HG03196 (cell line): ENCODE measurements around the gene DPF3.

Experiments
- ATAC-seq: cut with Tn5 transposase; IDR thresholded peaks from one replicate; pipeline ENCODE4 v1.9.1; 2021; ENCODE audit not compliant: unreplicated experiment

The DPF3 gene

GRCh38 chr14:72688990-72689671, 204.8 kb downstream of the DPF3 start:
- no peak for ATAC-seq

- no peak for ATAC-seq
Measured at GRCh38 chr14:72686832-72687231, 207.1 kb downstream of the DPF3 start.

DNA sequence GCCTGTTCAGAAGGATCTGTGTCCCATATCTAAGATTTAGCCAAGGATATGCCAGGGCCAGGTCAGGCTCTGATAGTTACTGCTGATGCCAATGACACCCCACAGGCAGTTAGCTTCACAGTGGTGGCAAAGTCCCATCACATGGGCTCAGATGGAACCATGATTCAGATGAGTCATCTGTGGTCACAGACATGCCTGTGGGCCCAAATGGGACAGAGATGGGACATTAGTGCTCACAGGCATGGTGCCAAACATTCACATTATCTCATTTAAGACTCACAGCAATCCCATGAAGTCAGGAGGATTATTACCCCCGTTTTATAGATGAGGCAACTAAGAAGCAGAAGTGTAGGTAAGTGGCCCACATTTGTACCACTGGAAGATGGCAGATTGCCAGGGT, 207.8 kb downstream of the DPF3 start:
- ATAC-seq = no peak

DNA sequence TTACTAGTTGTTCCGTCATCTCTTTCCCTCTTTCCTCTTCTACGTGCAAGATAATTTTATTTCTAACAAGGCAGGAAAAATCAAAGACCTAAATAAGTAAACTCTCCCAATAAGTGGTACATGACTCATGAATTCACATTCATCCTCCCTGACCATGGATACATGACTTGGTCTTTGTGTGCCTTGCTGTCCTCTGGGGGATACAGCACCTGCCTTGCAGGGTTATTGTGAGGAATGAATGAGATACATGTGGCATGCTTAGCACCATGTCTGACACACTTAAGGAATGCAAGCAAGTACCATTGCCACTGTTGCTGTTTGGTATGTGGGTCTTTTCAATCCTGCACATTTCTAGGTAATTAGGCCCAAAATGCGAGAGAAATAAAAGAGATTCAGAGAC, 208.4 kb downstream of the DPF3 start:
- no peak for ATAC-seq

- ATAC-seq = no peak
Measured at GRCh38 chr14:72683787-72684186, 210.1 kb downstream of the DPF3 start.

- no peak for ATAC-seq
Measured at GRCh38 chr14:72682188-72682587, 211.7 kb downstream of the DPF3 start.

- no peak for ATAC-seq
Measured at GRCh38 chr14:72680853-72681640, 212.9 kb downstream of the DPF3 start.

GRCh38 chr14:72679536-72680151, 214.3 kb downstream of the DPF3 start:
- ATAC-seq = no peak

DNA sequence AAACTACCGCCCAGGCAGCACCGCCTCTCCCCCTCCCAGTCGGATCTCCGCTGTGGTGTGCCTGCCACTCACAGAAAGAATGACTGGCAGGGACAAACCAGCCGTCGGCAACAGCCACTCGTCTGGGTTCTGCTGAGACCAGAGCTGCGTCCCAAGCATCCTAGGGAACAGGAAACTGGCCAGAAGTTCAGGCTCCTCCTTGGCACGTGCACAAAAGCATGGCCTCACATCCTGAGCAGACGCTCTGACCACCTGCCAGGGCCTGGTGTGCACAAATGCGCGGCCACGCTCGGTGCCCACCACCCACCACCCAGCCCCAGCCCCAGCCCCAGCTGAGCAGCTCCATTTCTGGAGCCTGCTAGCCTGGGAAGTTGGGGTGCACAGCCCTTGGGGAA, 214.8 kb downstream of the DPF3 start:
- no peak for ATAC-seq

GRCh38 chr14:72678356-72678755, 215.5 kb downstream of the DPF3 start:
- no peak for ATAC-seq

DNA sequence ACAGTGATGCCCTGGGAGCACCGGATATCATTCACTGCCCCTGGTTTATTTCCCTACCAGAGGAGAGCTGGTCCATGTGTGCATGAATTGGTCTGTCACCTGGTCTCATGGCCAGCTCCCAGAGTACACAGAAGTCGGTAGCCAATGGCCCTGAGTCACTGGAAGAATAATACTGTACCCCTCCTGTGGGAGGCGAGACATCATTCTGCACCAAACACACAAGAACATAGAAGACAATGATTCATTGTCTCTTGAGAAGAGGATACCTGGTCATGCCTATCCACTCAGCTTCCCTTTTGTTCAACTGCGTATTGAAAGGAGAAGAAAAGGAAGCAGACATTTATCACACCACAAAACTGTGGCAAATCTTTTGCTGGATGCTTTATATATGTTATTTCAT, 216.2 kb downstream of the DPF3 start:
- ATAC-seq = no peak

DNA sequence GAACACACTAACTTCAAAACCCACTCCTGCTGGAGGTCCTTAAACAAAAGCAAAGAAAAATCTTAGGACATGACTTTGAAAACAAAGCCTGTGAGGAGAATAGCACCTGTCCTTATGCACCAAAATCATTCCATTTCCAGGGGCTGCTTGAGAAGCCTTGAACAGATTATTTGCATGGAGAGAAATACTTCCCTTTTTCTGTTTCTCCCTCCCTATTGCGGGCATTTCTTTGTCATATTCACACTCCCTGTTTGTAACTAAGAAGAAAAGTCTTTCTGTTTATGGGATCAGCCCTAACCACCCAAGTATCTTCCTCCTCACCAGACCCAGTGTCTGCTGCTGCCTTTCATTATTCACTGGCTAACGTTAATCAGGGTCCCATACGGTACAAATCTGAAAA, 218.8 kb downstream of the DPF3 start:
- no peak for ATAC-seq

GRCh38 chr14:72673179-72673578, 220.7 kb downstream of the DPF3 start:
- ATAC-seq = no peak

DNA sequence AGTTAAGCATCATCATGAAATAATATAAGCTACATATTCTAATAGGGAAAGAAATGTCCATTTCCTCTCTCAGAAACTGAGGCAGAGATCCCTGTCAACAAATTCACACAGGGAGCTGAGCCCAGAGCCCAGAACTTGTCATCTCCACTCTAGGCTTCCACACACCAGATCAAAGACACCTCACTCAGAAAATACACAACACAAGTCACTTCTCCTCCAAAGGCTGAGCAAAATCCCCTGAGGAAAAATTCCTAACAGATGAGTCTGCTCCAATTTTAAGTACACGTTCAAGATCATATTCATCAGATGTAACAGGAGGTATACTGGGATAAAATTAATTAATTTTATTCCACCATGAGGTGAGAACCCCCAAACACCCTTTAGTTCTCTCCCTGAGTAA, 227.3 kb downstream of the DPF3 start:
- no peak for ATAC-seq

- ATAC-seq = no peak
Measured at GRCh38 chr14:72665259-72665658, 228.6 kb downstream of the DPF3 start.

- no peak for ATAC-seq
Measured at GRCh38 chr14:72664651-72665050, 229.2 kb downstream of the DPF3 start.

- no peak for ATAC-seq
Measured at GRCh38 chr14:72663956-72664650, 229.8 kb downstream of the DPF3 start.

- ATAC-seq = no peak
Measured at GRCh38 chr14:72663076-72663487, 230.8 kb downstream of the DPF3 start.

GRCh38 chr14:72662214-72662613, 231.7 kb downstream of the DPF3 start:
- no peak for ATAC-seq

GRCh38 chr14:72657214-72657921, 236.5 kb downstream of the DPF3 start:
- ATAC-seq = no peak

DNA sequence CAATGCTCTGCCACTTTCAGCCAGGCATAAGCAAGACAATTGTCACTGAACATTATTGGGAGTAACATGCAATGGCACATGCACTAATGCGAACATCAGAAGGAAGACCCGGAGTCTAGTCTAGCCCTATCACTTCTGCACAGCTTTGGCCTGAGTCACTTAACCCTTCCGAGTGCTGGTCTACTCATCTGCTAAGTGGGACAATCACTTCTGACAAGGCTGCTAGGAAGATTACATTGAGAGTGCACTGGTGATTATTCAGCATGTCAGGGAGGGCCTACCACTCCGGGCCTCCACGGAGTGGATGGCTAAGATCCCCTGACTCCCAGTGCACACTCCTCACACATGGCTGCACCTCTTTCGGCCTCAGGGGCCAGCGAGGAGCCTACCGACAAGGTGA, 240.9 kb downstream of the DPF3 start:
- ATAC-seq = no peak
